Liver (tissue), 9 donors: ENCODE results near the gene KCNMB1. TPM values are rescaled to one million over a fixed set of nuclear protein-coding genes. Genes with fewer than 3 reads are reported as not detected.

Experiments used
- DNase-seq: peaks from one replicate; pipeline ENCODE4 v3.0.0-alpha.2; 2017; ENCODE audit warnings: low spot score
- H3K27ac ChIP-seq, 2 donors: one replicate each; pipeline ENCODE4 v1.7.0; 2013; ENCODE audit warnings: inconsistent platforms in 2 of 2, low read length in 2 of 2, control low read depth in 1 of 2, low read depth in 1 of 2, mild to moderate bottlenecking in 1 of 2
- H3K27me3 ChIP-seq, 4 donors: one replicate each; pipeline versions ENCODE4 v1.6.1 to v1.7.0; 2013; ENCODE audit warnings: low read length in 3 of 4, inconsistent platforms in 1 of 4, mild to moderate bottlenecking in 1 of 4, moderate library complexity in 1 of 4; ENCODE audit not compliant: control insufficient read depth in 4 of 4, insufficient read depth in 4 of 4
- H3K36me3 ChIP-seq, 4 donors: one replicate each; pipeline versions ENCODE4 v1.6.1 to v1.7.0; 2013; ENCODE audit warnings: low read length in 3 of 4, mild to moderate bottlenecking in 3 of 4, low read depth in 1 of 4, moderate library complexity in 1 of 4; ENCODE audit not compliant: control insufficient read depth in 4 of 4, insufficient read depth in 3 of 4
- H3K4me1 ChIP-seq, 4 donors: one replicate each; pipeline versions ENCODE4 v1.6.1 to v1.7.0; 2013; ENCODE audit warnings: low read length in 3 of 4, mild to moderate bottlenecking in 3 of 4, moderate library complexity in 1 of 4; ENCODE audit not compliant: control insufficient read depth in 4 of 4, insufficient read depth in 4 of 4
- H3K4me3 ChIP-seq, 3 donors: one replicate each; pipeline versions ENCODE4 v1.6.1 to v1.7.0; 2013; ENCODE audit warnings: low read length in 3 of 3, control low read depth in 1 of 3, low read depth in 1 of 3, mild to moderate bottlenecking in 1 of 3
- H3K9ac ChIP-seq, 2 donors: one replicate each; pipeline ENCODE4 v1.7.0; 2013; ENCODE audit warnings: low read length in 2 of 2, mild to moderate bottlenecking in 2 of 2, moderate library complexity in 2 of 2, control low read depth in 1 of 2, low read depth in 1 of 2
- H3K9me3 ChIP-seq, 4 donors: one replicate each; pipeline versions ENCODE4 v1.6.1 to v1.7.0; 2013; ENCODE audit warnings: low read length in 3 of 4; ENCODE audit not compliant: control insufficient read depth in 4 of 4
- ATF3 ChIP-seq: IDR thresholded peaks from 2 replicates; pipeline ENCODE4 v1.6.1; 2016; ENCODE audit warnings: antibody characterized with exemption
- EGR1 ChIP-seq, 2 donors: IDR thresholded peaks; 2 replicates each; pipeline ENCODE4 v1.6.1; 2016 to 2018; ENCODE audit warnings: antibody characterized with exemption in 2 of 2, low read depth in 2 of 2
- FOXA1 ChIP-seq: IDR thresholded peaks from 2 replicates; pipeline ENCODE4 v1.6.1; 2016; ENCODE audit warnings: antibody characterized with exemption
- FOXA2 ChIP-seq: IDR thresholded peaks from 2 replicates; pipeline ENCODE4 v1.6.1; 2016; ENCODE audit warnings: antibody characterized with exemption
- HNF4A ChIP-seq, 2 donors: conservative IDR thresholded peaks; 2 replicates each; pipeline ENCODE4 v1.6.1; 2016; ENCODE audit warnings: antibody characterized with exemption in 2 of 2, mild to moderate bottlenecking in 2 of 2
- HNF4G ChIP-seq: IDR thresholded peaks from 2 replicates; pipeline ENCODE4 v1.6.1; 2016; ENCODE audit warnings: antibody characterized with exemption
- JUND ChIP-seq, 2 donors: IDR thresholded peaks; 2 replicates each; pipeline ENCODE4 v1.6.1; 2016; ENCODE audit warnings: antibody characterized with exemption in 2 of 2
- NR2F2 ChIP-seq: IDR thresholded peaks from 2 replicates; pipeline ENCODE4 v1.6.1; 2016; ENCODE audit warnings: antibody characterized with exemption
- RAD21 ChIP-seq, 2 donors: IDR thresholded peaks; 2 replicates each; pipeline ENCODE4 v1.6.1; 2016; ENCODE audit warnings: antibody characterized with exemption in 2 of 2, mild to moderate bottlenecking in 2 of 2
- RXRA ChIP-seq, 2 donors: IDR thresholded peaks; 2 replicates each; pipeline ENCODE4 v1.6.1; 2017 to 2018; ENCODE audit warnings: antibody characterized with exemption in 2 of 2, mild to moderate bottlenecking in 1 of 2
- SP1 ChIP-seq: IDR thresholded peaks from 2 replicates; pipeline ENCODE4 v1.6.1; 2018; ENCODE audit warnings: antibody characterized with exemption, mild to moderate bottlenecking
- TAF1 ChIP-seq: conservative IDR thresholded peaks from 2 replicates; pipeline ENCODE4 v1.6.1; 2016; ENCODE audit warnings: antibody characterized with exemption, mild to moderate bottlenecking
- YY1 ChIP-seq: IDR thresholded peaks from 2 replicates; pipeline ENCODE4 v1.6.1; 2016; ENCODE audit warnings: antibody characterized with exemption, mild to moderate bottlenecking
- WGBS: extraction: QIAGEN DNeasy Blood & Tissue Kit; methylation state at CpG from one replicate; pipeline ENCODE4 v1.1.7; 2013; 5-methylcytosine and 5-hydroxymethylcytosine counted together
- polyA plus RNA-seq, 2 donors: library from polyadenylated mRNA; stranded (reverse) in 1 of 2; unstranded in 1 of 2; fragments of 200-250 nt in 1 of 2; fragments of >200 nt in 1 of 2; fragmentation: Nextera tagmentation in 1 of 2; extraction: Ambion mirVana in 1 of 2; gene quantifications; one replicate each; pipeline versions ENCODE4 v1.2.1 to v1.2.3, GENCODE V29; 2013 to 2015
- total RNA-seq, 2 donors: library from RNA; depleted of rRNA; stranded (reverse); fragments of >200 nt; gene quantifications; one replicate each; pipeline ENCODE4 v1.2.3, GENCODE V29; 2014
- TF ChIP-seq, protein P1 (sequence below): fragments of 150-350 bp; IDR thresholded peaks from 2 replicates; pipeline ENCODE4 v1.5.1; 2017; ENCODE audit warnings: improper control_type of control experiment, low read depth, low read length; ENCODE audit not compliant: missing input control
- TF ChIP-seq, protein P2 (sequence below): IDR thresholded peaks from 2 replicates; pipeline ENCODE4 v1.6.1; 2016; ENCODE audit warnings: antibody characterized with exemption
- TF ChIP-seq, protein P3 (sequence below): IDR thresholded peaks from 2 replicates; pipeline ENCODE4 v1.6.1; 2016; ENCODE audit warnings: antibody characterized with exemption, mild to moderate bottlenecking
- donor health status: healthy.
- donor health status: healthy.
- donor health status: healthy.
- donor health status: healthy.
- donor health status: healthy.

Gene KCNMB1
- total and polyA plus RNA-seq, 4 donors = 0.04 to 0.31 (median 0.20) TPM

GRCh38 chr5:170416526-170416925 lies 27.4 kb upstream of the KCNMB1 start:
- Histone ChIP-seq H3K4me1 (peaks cover 0 to 4% (median 0%) of the 10 kb centered on the region in 4 donors), H3K9ac (no peak overlapping the region), H3K9me3 (no peaks in the 10 kb centered on the region), H3K36me3 (no peaks in the 10 kb centered on the region), H3K4me3 (no peak overlapping the region), H3K27me3 (no peaks in the 10 kb centered on the region), H3K27ac (no peak overlapping the region)
- DNase-seq = no peak
- 80% methylated on average over 4 of the region's 4 CpGs for WGBS
- TF ChIP-seq FOXA1 = no peak
- no peak for TF ChIP-seq EGR1 (IDR thresholded peaks at IDR 0.05; ENCODE audit: low read depth in 2 of 2)
- no peak for TF ChIP-seq TAF1
- TF ChIP-seq, protein P1, sequence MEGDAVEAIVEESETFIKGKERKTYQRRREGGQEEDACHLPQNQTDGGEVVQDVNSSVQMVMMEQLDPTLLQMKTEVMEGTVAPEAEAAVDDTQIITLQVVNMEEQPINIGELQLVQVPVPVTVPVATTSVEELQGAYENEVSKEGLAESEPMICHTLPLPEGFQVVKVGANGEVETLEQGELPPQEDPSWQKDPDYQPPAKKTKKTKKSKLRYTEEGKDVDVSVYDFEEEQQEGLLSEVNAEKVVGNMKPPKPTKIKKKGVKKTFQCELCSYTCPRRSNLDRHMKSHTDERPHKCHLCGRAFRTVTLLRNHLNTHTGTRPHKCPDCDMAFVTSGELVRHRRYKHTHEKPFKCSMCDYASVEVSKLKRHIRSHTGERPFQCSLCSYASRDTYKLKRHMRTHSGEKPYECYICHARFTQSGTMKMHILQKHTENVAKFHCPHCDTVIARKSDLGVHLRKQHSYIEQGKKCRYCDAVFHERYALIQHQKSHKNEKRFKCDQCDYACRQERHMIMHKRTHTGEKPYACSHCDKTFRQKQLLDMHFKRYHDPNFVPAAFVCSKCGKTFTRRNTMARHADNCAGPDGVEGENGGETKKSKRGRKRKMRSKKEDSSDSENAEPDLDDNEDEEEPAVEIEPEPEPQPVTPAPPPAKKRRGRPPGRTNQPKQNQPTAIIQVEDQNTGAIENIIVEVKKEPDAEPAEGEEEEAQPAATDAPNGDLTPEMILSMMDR = no peak
- TF ChIP-seq HNF4G = no peak
- TF ChIP-seq SP1 = no peak
- TF ChIP-seq HNF4A (conservative IDR thresholded peaks at IDR 0.05) = no peak
- no peak for TF ChIP-seq RXRA (IDR thresholded peaks at IDR 0.05)

- Histone ChIP-seq H3K4me1 (no peaks in the 10 kb centered on the region), H3K9me3 (no peaks in the 10 kb centered on the region), H3K27ac (no peak overlapping the region), H3K4me3 (no peak overlapping the region), H3K27me3 (no peaks in the 10 kb centered on the region), H3K36me3 (no peaks in the 10 kb centered on the region), H3K9ac (no peak overlapping the region)
- WGBS = 89% methylated on average over 6 of the region's 6 CpGs
- no peak for DNase-seq
- TF ChIP-seq JUND (IDR thresholded peaks at IDR 0.05) (no peak), ATF3 (no peak), FOXA1 (no peak), TAF1 (no peak), EGR1 (IDR thresholded peaks at IDR 0.05; ENCODE audit: low read depth in 2 of 2) (no peak), HNF4G (no peak), SP1 (no peak), RXRA (IDR thresholded peaks at IDR 0.05) (no peak), RAD21 (IDR thresholded peaks at IDR 0.05) (no peak), YY1 (no peak)
Measured at GRCh38 chr5:170414786-170415185, 25.6 kb upstream of the KCNMB1 start.

DNA sequence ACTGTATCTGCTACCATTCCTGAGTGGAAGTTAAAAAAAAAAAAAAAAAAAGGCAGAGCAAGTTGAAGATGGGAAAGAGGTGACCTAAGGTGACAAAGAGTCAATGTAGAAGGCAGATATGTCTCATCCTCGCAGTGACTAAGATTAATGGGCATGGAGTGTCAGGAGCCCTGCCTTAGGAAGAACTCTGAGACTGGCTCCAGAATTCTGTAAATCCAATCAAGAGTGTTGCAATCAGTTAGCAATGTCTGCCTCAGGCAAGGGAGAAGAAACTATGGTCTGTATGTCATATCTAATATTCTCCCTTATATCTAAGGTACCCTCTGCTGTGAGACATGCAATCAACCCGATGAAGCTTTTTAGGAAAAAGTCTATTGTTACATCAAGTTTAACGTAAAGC lies 24.7 kb upstream of the KCNMB1 start:
- Histone ChIP-seq H3K27me3 (peaks cover 0 to 1% (median 0%) of the 10 kb centered on the region in 4 donors), H3K9ac (no peak overlapping the region), H3K27ac (no peak overlapping the region), H3K9me3 (no peaks in the 10 kb centered on the region), H3K4me1 (no peaks in the 10 kb centered on the region), H3K36me3 (no peaks in the 10 kb centered on the region), H3K4me3 (no peak overlapping the region)
- 90% methylated on average over 3 of the region's 3 CpGs for WGBS
- no peak for DNase-seq
- TF ChIP-seq EGR1 (IDR thresholded peaks at IDR 0.05; ENCODE audit: low read depth in 2 of 2) (no peak), HNF4A (conservative IDR thresholded peaks at IDR 0.05) (no peak), NR2F2 (no peak), ATF3 (no peak), RXRA (IDR thresholded peaks at IDR 0.05) (no peak), JUND (IDR thresholded peaks at IDR 0.05) (no peak), SP1 (no peak), RAD21 (IDR thresholded peaks at IDR 0.05) (no peak), FOXA2 (no peak), YY1 (no peak), FOXA1 (no peak), TAF1 (no peak)
- TF ChIP-seq, protein P2, sequence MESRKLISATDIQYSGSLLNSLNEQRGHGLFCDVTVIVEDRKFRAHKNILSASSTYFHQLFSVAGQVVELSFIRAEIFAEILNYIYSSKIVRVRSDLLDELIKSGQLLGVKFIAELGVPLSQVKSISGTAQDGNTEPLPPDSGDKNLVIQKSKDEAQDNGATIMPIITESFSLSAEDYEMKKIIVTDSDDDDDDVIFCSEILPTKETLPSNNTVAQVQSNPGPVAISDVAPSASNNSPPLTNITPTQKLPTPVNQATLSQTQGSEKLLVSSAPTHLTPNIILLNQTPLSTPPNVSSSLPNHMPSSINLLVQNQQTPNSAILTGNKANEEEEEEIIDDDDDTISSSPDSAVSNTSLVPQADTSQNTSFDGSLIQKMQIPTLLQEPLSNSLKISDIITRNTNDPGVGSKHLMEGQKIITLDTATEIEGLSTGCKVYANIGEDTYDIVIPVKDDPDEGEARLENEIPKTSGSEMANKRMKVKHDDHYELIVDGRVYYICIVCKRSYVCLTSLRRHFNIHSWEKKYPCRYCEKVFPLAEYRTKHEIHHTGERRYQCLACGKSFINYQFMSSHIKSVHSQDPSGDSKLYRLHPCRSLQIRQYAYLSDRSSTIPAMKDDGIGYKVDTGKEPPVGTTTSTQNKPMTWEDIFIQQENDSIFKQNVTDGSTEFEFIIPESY = no peak
- TF ChIP-seq, protein P3, sequence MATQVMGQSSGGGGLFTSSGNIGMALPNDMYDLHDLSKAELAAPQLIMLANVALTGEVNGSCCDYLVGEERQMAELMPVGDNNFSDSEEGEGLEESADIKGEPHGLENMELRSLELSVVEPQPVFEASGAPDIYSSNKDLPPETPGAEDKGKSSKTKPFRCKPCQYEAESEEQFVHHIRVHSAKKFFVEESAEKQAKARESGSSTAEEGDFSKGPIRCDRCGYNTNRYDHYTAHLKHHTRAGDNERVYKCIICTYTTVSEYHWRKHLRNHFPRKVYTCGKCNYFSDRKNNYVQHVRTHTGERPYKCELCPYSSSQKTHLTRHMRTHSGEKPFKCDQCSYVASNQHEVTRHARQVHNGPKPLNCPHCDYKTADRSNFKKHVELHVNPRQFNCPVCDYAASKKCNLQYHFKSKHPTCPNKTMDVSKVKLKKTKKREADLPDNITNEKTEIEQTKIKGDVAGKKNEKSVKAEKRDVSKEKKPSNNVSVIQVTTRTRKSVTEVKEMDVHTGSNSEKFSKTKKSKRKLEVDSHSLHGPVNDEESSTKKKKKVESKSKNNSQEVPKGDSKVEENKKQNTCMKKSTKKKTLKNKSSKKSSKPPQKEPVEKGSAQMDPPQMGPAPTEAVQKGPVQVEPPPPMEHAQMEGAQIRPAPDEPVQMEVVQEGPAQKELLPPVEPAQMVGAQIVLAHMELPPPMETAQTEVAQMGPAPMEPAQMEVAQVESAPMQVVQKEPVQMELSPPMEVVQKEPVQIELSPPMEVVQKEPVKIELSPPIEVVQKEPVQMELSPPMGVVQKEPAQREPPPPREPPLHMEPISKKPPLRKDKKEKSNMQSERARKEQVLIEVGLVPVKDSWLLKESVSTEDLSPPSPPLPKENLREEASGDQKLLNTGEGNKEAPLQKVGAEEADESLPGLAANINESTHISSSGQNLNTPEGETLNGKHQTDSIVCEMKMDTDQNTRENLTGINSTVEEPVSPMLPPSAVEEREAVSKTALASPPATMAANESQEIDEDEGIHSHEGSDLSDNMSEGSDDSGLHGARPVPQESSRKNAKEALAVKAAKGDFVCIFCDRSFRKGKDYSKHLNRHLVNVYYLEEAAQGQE = no peak
